ENCODE measurements around the gene SECISBP2.
A peak's percentile ranks its signal among the peaks of the same experiment; 100 is the strongest.

Gene SECISBP2

GRCh38 chr9:89382026-89382986, 64.0 kb downstream of the SECISBP2 start:
- DNase-seq (ENCODE audit: low spot score), result no peak

GRCh38 chr9:89383030-89383720, 64.9 kb downstream of the SECISBP2 start:
- DNase-seq (ENCODE audit: low spot score), result no peak

GRCh38 chr9:89383721-89384300, 65.5 kb downstream of the SECISBP2 start:
- no peak for DNase-seq (ENCODE audit: low spot score)

DNA sequence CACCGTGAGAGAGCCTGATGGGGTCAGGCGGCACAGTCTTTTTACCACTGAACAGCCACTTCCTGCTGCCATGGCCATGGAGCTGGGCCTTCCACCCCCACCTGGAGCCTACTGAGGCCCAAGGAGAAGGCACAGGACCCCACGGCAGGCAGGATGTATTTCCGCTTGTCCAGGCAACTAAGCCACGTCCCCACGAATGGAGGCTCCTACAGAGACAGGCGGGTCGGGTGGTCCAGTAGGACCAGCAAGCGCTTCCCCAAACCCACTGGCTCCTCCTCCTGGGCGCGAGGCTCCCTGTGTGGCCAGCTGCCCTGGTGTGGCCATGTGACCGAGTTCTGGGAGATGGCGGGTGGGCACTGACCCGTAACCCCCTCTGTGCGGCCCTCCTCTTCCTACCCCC, 66.5 kb downstream of the SECISBP2 start:
- DNase-seq (ENCODE audit: low spot score), result no peak

- no peak for DNase-seq (ENCODE audit: low spot score)
These were observed 67.9 kb downstream of the SECISBP2 start for GRCh38 chr9:89386206-89386605.

- DNase-seq (ENCODE audit: low spot score), result no peak
These were observed 68.5 kb downstream of the SECISBP2 start for GRCh38 chr9:89386797-89387196.

- DNase-seq (ENCODE audit: low spot score), result no peak
These were observed 69.0 kb downstream of the SECISBP2 start for GRCh38 chr9:89387197-89387849.

GRCh38 chr9:89388084-89388867, 70.0 kb downstream of the SECISBP2 start:
- peak; percentile 80 for DNase-seq (ENCODE audit: low spot score)

- no peak for DNase-seq (ENCODE audit: low spot score)
These were observed 70.5 kb downstream of the SECISBP2 start for GRCh38 chr9:89388868-89389177.

- DNase-seq (ENCODE audit: low spot score), result no peak
These were observed 71.8 kb downstream of the SECISBP2 start for GRCh38 chr9:89390068-89390555.

GRCh38 chr9:89390578-89391116, 72.3 kb downstream of the SECISBP2 start:
- no peak for DNase-seq (ENCODE audit: low spot score)

- no peak for DNase-seq (ENCODE audit: low spot score)
These were observed 73.3 kb downstream of the SECISBP2 start for GRCh38 chr9:89391585-89391984.

DNA sequence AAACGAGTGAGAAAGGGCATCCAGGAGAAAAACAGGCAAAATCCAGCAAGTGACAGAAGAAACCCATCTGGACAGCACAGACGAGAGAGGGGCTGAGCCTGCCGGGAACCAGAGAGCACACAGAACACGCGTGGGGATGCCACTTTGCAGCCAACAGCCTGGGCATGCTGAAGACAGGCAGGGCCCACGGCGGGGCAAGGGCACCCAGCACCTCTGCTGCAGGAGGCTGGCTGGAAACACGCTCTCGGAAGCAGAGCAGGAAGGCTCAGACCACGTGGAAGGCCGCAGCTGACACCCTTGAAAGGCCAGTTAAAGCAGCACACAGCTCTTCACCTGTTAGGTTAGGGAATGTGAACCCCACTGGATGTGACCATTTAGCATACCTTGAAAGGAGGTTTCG, 76.1 kb downstream of the SECISBP2 start:
- no peak for DNase-seq (ENCODE audit: low spot score)

- no peak for DNase-seq (ENCODE audit: low spot score)
These were observed 77.8 kb downstream of the SECISBP2 start for GRCh38 chr9:89395931-89396710.

GRCh38 chr9:89397471-89397870, 79.2 kb downstream of the SECISBP2 start:
- no peak for DNase-seq (ENCODE audit: low spot score)

GRCh38 chr9:89398621-89399020, 80.3 kb downstream of the SECISBP2 start:
- DNase-seq (ENCODE audit: low spot score), result no peak

- no peak for DNase-seq (ENCODE audit: low spot score)
These were observed 82.3 kb downstream of the SECISBP2 start for GRCh38 chr9:89400403-89401116.

- no peak for DNase-seq (ENCODE audit: low spot score)
These were observed 84.6 kb downstream of the SECISBP2 start for GRCh38 chr9:89402695-89403427.

DNA sequence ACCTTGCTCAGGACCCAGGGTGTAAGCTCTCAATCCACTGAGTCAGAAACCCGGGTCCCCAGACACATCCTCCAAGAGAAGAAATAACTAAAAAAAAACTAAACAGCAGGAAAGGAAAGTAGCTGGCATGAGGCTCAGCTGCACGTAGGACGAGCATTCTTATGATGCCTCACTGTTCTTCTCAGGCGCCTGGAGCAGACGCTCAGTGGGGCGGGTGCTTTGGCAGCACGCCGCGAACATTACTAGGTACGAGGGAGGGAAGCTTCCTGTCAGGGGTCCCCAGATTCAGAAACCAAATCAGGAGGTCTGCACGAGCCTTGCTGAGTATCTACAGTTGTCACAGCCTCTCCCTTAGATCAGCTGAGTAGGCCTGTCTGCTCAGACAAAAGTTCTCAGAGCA, 85.8 kb downstream of the SECISBP2 start:
- DNase-seq (ENCODE audit: low spot score), result no peak

Measured in AG08396 (cell line).